Activated CD4-positive, alpha-beta T cell treated with anti-CD3 and anti-CD28 coated beads for 4 hours (primary cell): ENCODE data around the gene CARMIL1.

ENCODE experiments used
- DNase-seq, 2 donors: peaks; one replicate each; pipeline ENCODE4 v3.0.0-alpha.2; 2020

Gene CARMIL1

GRCh38 chr6:25586927-25587326 lies 307.8 kb downstream of the CARMIL1 start:
- no peak for DNase-seq

DNA sequence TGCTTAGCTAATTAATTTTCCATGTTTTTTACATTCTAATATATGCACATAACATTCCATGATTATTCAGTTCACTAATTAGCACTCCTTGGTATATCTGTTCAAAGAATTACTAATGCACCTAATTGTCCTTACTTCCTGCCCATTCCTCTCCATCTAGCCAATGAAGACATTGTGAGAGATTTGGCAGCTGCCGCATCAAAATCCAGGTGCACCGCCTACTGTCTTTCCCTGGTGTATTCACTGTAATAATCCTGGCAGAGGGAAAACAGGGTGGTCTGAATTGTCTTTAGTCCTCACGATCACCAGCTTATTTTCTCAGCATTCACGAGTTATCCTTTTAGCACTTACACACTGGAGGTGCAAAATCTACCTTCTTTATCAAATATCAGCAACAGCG lies 311.8 kb downstream of the CARMIL1 start:
- no peak for DNase-seq

- DNase-seq = no peak
Measured at GRCh38 chr6:25596928-25597818, 318.0 kb downstream of the CARMIL1 start.

DNA sequence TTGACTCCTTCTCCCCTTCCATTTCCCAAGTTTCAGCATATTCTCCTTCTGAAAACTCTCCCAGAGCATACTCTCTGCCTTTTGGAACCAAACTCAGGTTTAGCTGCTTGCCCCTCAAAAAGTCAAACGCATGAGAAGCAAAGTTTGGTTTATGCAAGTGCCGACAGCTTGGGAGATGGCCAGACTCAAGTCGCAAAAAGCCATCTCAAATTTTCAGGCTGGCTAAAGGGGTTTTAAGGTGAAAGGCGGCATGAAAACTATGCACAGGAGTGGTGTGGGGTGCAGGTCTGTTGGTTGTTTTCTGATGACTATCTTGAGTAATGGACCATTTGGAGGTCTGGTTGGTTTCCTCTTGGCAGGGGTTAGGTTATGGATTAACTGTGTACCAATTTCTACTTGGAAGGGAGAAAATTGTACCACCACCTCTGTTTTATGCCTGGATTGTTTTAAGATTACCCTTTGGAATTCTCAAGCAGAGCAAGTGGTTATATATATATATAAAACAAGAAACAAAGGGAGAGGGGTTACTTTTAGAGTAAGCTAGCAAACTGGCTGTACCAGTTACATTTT lies 320.4 kb downstream of the CARMIL1 start:
- DNase-seq = no peak

GRCh38 chr6:25601800-25602673 lies 322.9 kb downstream of the CARMIL1 start:
- DNase-seq = no peak

- DNase-seq = no peak
Measured at GRCh38 chr6:25602674-25602982, 323.5 kb downstream of the CARMIL1 start.

GRCh38 chr6:25603251-25603650 lies 324.1 kb downstream of the CARMIL1 start:
- no peak for DNase-seq

GRCh38 chr6:25606151-25606550 lies 327.0 kb downstream of the CARMIL1 start:
- DNase-seq = no peak

DNA sequence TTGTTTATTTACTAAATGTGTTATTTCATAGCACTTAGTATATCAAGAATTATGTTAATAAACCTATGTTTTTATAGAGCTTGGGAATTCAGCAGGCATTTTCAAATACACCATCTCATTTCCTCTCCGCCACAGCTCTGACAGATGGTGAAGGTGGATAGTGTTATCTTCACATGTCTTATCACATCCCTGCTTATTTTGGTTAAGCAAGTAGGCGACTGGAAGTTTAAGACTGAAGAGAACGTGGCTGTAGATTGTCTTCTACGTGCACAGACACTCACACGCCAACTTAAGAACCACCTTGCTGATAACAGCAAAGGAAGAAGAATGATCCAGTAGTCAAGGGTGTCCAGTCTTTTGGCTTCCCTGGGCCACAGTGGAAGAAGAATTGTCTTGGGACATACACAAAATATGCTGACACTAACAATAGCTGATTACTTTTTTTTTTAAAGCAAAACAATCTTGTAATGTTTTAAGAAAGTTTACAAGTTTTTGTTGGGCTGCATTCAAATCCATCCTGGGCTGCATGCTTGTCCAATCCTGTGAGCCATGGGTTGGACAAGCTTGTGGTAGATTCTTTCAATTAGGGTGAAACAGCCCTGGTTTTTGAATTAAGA lies 329.5 kb downstream of the CARMIL1 start:
- no peak for DNase-seq

- DNase-seq = no peak
Measured at GRCh38 chr6:25612666-25613065, 333.5 kb downstream of the CARMIL1 start.

DNA sequence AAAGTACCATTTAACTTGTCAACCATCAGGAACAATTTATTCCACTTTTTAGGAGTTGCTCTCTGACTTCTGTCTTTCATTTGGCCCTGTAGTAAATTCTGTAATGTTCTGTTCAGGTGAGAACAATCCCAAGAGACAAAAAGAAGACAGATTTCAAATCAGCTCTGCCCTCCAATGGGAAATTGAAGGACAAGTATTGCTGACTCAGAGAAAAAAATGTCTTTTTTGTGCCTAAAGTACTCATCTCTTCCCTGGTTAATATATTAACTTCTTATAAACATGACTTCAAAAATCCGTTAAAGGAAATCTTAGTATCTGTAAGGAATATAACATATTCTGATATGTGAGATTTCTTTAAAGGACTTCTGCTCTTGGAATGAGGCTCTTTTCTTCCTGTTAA lies 334.2 kb downstream of the CARMIL1 start:
- no peak for DNase-seq

DNA sequence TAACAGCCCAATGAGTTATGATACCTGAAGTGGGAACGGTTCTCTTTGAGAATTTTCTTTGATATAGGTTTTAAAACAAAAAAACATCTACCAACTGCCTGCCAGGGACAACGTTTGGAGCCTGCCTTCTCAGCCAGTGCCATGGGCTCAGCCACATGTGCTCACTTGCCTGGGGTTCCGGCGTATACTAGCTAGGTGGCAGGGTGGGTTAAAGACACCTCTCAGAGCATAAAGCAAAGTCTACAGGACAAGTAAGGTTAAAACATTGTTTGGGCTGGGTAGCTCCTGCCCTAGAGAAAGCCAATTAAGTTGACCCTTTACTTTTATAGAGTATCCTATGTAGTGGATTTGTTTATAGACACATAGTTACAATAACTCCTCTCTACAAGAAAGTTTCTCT lies 334.9 kb downstream of the CARMIL1 start:
- no peak for DNase-seq

GRCh38 chr6:25615471-25615870 lies 336.3 kb downstream of the CARMIL1 start:
- no peak for DNase-seq

DNA sequence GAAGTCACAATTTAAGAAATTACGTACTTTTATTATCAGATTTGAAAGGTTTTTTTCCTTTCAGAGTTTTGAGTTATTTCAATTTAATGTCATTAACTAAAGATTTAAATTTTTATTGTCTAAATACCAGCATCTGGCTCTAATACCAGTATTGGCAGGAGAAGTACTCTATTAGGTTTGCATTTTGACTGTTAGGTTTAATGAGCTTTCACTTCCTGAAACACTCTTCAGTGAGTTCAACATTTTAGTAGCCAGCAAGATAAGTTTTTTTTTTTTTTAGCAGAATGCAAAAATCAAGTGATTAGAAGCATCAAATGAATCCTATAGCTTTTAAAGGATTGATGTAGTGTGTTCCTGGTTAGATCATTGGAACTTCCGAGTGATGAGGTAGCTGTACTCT lies 338.8 kb downstream of the CARMIL1 start:
- no peak for DNase-seq

GRCh38 chr6:25619217-25619616 lies 340.0 kb downstream of the CARMIL1 start:
- no peak for DNase-seq

GRCh38 chr6:25620391-25620790 lies 341.2 kb downstream of the CARMIL1 start:
- no peak for DNase-seq

- no peak for DNase-seq
Measured at GRCh38 chr6:25623065-25623464, 343.9 kb downstream of the CARMIL1 start.

GRCh38 chr6:25623879-25624278 lies 344.7 kb downstream of the CARMIL1 start:
- no peak for DNase-seq

- no peak for DNase-seq
Measured at GRCh38 chr6:25627001-25627400, 347.8 kb downstream of the CARMIL1 start.

DNA sequence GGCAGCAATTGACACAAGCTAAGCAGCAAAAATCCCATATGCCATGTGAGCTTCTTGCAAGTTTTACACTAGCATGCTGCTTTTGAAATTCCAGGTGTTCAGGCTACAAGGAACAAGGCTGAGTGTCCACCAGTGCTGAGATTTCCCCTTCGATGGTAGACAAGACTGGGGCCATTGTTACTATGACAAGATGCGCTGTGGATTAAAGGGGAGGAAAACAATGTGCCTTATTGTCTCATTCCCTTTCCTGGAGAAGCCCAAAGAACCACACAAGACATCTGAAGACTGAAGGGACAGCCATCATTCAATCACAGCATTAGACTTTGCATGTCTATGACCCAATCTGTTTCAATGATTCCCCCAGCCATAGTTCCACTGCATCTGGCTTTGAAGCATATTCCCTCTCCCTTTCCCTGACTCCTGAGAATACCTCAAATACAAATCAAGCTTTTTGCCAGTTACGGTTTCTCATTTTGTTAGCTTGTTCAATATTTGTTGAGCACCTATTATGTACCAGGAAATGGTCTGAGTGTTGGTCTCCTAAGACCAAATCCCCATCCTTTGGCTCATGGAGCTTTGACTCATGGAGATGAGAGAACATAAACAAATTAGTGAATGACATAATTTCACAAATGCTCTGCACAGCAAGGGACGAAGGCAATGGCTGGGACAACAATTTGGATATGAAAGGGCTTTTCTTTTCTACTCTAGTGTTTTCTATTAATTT lies 349.5 kb downstream of the CARMIL1 start:
- no peak for DNase-seq

- DNase-seq = no peak
Measured at GRCh38 chr6:25629198-25629576, 350.0 kb downstream of the CARMIL1 start.

- DNase-seq = no peak
Measured at GRCh38 chr6:25630508-25631278, 351.5 kb downstream of the CARMIL1 start.
